ENCODE results near the gene PRKG1. TPM values are rescaled to one million over a fixed set of nuclear protein-coding genes. Genes with fewer than 3 reads are reported as not detected.
"Not testable (repeated sequence)": the region's sequence is repeated elsewhere in the genome, so short reads cannot be mapped to it uniquely, and the experiment has no call there.

PRKG1 gene
- total and polyA plus RNA-seq, 7 donors, result 4.5 to 49.0 (median 31.7) TPM

- no peak for ATAC-seq
- Histone ChIP-seq H3K36me3 (ENCODE audit: insufficient read depth in 1 of 2, low read depth in 1 of 2) (no peaks in the 10 kb centered on the region), H3K4me1 (peaks cover 8% of the 10 kb centered on the region), H3K4me3 (no peak overlapping the region), H3K27ac (no peak overlapping the region), H3K9me3 (no peaks in the 10 kb centered on the region), H3K27me3 (ENCODE audit: insufficient read depth in 3 of 3, low read length in 2 of 3) (no peaks in the 10 kb centered on the region)
- intact Hi-C loops (cut with DNase I), result no loop called here
- no peak for TF ChIP-seq CTCF (IDR thresholded peaks at IDR 0.05)
- WGBS, 3 donors, result 54 to 70% (median 54%) methylated on average over 3 of the region's 3 CpGs
- no peak for DNase-seq
Measured at GRCh38 chr10:52198540-52198939, 1124.3 kb downstream of the PRKG1 start.

GRCh38 chr10:52204906-52205305 lies 1130.6 kb downstream of the PRKG1 start:
- 91 to 94% (median 93%) methylated on average over 7 of the region's 7 CpGs for WGBS, 3 donors
- H3K27ac ChIP-seq; H3K4me1 ChIP-seq; H3K9me3 ChIP-seq; ATAC-seq; DNase-seq; H3K36me3 ChIP-seq (ENCODE audit: insufficient read depth in 1 of 2, low read depth in 1 of 2); H3K4me3 ChIP-seq; intact Hi-C loops (cut with DNase I); H3K27me3 ChIP-seq (ENCODE audit: insufficient read depth in 3 of 3, low read length in 2 of 3): not testable (repeated sequence)

GRCh38 chr10:52208365-52208764 lies 1134.1 kb downstream of the PRKG1 start:
- Histone ChIP-seq H3K4me3 (no peak overlapping the region), H3K36me3 (ENCODE audit: insufficient read depth in 1 of 2, low read depth in 1 of 2) (no peaks in the 10 kb centered on the region), H3K9me3 (no peaks in the 10 kb centered on the region), H3K27ac (peak overlapping the region; percentile 17), H3K27me3 (ENCODE audit: insufficient read depth in 3 of 3, low read length in 2 of 3) (no peaks in the 10 kb centered on the region), H3K4me1 (peaks cover 40% of the 10 kb centered on the region)
- ATAC-seq (no peak), DNase-seq (no peak)
- 60 to 75% (median 63%) methylated on average over 2 of the region's 2 CpGs for WGBS, 3 donors
- intact Hi-C loops (cut with DNase I), result no loop called here
- TF ChIP-seq CTCF (IDR thresholded peaks at IDR 0.05), result no peak

- ATAC-seq, result no peak
- DNase-seq, result no peak
- Histone ChIP-seq H3K36me3 (ENCODE audit: insufficient read depth in 1 of 2, low read depth in 1 of 2) (no peaks in the 10 kb centered on the region), H3K9me3 (no peaks in the 10 kb centered on the region), H3K27ac (no peak overlapping the region), H3K4me1 (peaks cover 44% of the 10 kb centered on the region), H3K4me3 (no peak overlapping the region), H3K27me3 (ENCODE audit: insufficient read depth in 3 of 3, low read length in 2 of 3) (no peaks in the 10 kb centered on the region)
- 57 to 80% (median 66%) methylated on average over 6 of the region's 6 CpGs for WGBS, 3 donors
- TF ChIP-seq CTCF (IDR thresholded peaks at IDR 0.05), result no peak
- intact Hi-C loops (cut with DNase I), result loop anchor here (5.0 to 10.0 kb wide), 8 partner anchors 135 to 1215 kb away; partner anchors contain the start of gene CSTF2T (in 1 of the 2)
Measured at GRCh38 chr10:52210161-52210560, 1135.9 kb downstream of the PRKG1 start.

GRCh38 chr10:52212062-52212461 lies 1137.8 kb downstream of the PRKG1 start:
- peak; percentile 53 to 78 (median 66) for ATAC-seq
- Histone ChIP-seq H3K4me3 (no peak overlapping the region), H3K9me3 (no peaks in the 10 kb centered on the region), H3K27me3 (ENCODE audit: insufficient read depth in 3 of 3, low read length in 2 of 3) (no peaks in the 10 kb centered on the region), H3K36me3 (ENCODE audit: insufficient read depth in 1 of 2, low read depth in 1 of 2) (no peaks in the 10 kb centered on the region), H3K4me1 (peaks cover 58% of the 10 kb centered on the region), H3K27ac (peak overlapping the region; percentile 74)
- 38 to 65% (median 40%) methylated on average over 4 of the region's 4 CpGs for WGBS, 3 donors
- DNase-seq, result no peak
- intact Hi-C loops (cut with DNase I), result loop anchor here (5.0 to 10.0 kb wide), 8 partner anchors 137 to 1217 kb away; partner anchors contain the start of gene CSTF2T (in 1 of the 2)
- TF ChIP-seq CTCF (IDR thresholded peaks at IDR 0.05), result no peak
